Mononuclear cell (primary cell): ENCODE data around the gene LRR1. TPM values are rescaled to one million over a fixed set of nuclear protein-coding genes. Genes with fewer than 3 reads are reported as not detected.
"Not testable (repeated sequence)": the region's sequence is repeated elsewhere in the genome, so short reads cannot be mapped to it uniquely, and the experiment has no call there.

Source experiments
- H3K27me3 ChIP-seq: 2 replicates; pipeline ENCODE4 v1.6.0; 2011; ENCODE audit warnings: low read length, control low read depth; ENCODE audit not compliant: insufficient read depth
- H3K4me1 ChIP-seq: 2 replicates; pipeline ENCODE4 v1.5.1; 2011; ENCODE audit warnings: mild to moderate bottlenecking, low read length, control low read depth; ENCODE audit not compliant: insufficient read depth
- H3K4me3 ChIP-seq: 2 replicates; pipeline ENCODE4 v1.5.1; 2011; ENCODE audit warnings: mild to moderate bottlenecking, low read length, moderate library complexity
- H3K9me3 ChIP-seq: 2 replicates; pipeline ENCODE4 v1.5.1; 2011; ENCODE audit warnings: low read depth, mild to moderate bottlenecking, control low read depth, low read length
- total RNA-seq: library from RNA; depleted of rRNA; stranded (reverse); fragments of >200 nt; gene quantifications from one replicate; pipeline ENCODE4 v1.2.3, GENCODE V29; 2012

The LRR1 gene
- total RNA-seq, 1 donor, result 10.8 TPM

DNA sequence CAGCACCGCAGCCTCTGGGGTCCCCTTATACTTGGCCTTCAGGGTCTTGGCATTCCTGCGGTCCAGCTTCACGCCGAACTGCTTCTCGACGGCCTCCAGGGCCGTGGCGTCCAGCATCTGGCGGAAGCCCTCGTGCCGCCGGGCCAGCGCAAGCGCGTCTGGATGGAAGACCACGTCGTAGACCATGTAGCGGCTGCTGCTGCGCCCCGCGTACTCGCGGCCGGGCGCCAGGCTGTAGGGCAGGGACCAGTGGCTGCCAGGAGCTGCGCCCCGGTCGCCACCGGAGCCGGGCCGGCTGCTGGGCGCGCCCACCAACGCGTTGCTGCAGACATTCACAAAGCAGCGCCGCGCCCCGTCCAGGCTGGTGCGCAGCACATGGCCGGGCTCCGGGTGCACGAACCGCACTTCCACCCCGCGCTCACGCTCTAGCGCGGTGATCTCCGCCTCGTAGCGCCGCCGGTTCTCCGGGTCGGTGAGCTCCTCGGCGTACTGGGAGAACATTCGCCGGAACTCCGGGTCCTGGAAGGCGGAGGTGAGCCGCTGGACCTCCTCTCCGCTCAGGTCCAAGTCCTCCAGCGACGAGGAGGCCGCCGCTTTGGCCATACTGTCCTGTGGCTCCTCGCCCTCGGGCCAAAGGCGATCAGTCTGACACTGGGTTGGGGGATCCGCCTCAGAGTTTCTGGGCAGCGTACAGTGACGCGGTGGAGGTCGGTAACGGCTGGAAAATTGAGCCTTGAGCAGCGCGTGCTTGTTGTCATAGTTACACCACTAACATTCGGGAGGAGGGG is 36.0 kb downstream of the LRR1 start, which contains the start of gene DNAAF2:
DNAAF2 (minus strand) TSS at position 698 of the 788 bp plus-strand sequence; CDS start at position 603, 95 bp downstream.
- Histone ChIP-seq H3K4me3 (peak within 1 kb of the TSS; percentile 92), H3K27me3 (no peaks in the 10 kb centered on the region), H3K4me1 (peaks cover 43% of the 10 kb centered on the region), H3K9me3 (no peaks in the 10 kb centered on the region)

GRCh38 chr14:49636866-49637265 is 38.1 kb downstream of the LRR1 start:
- no peaks in the 10 kb centered on the region for H3K27me3 ChIP-seq
- H3K4me1 ChIP-seq, result peaks cover 36% of the 10 kb centered on the region
- no peaks in the 10 kb centered on the region for H3K9me3 ChIP-seq
- no peak overlapping the region for H3K4me3 ChIP-seq

DNA sequence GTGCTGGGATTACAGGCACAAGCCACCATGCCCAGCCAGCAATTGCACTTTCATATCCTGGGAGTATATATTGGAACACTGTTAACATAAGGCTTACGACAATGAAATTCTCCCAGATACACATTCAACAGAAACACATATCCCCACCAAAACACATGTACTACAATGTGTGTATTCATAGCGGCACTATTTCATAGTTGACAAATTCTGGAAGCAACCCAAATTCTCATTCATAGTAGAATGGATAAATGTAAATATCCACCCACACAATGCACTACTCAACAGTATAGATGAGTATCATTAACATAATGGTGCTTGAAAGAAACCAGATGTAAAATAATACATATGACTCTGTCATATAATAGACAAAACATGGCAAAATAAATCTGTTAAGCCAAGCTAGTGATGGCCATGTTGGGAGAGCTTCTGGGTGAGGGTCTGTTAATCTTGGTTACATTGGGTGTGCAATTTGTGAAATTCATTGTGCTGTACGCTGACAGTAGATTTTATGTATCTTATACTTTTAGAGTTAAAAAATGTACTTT is 38.9 kb downstream of the LRR1 start:
- Histone ChIP-seq H3K9me3 (no peaks in the 10 kb centered on the region), H3K4me1 (peaks cover 33% of the 10 kb centered on the region), H3K4me3 (no peak overlapping the region), H3K27me3 (no peaks in the 10 kb centered on the region)

DNA sequence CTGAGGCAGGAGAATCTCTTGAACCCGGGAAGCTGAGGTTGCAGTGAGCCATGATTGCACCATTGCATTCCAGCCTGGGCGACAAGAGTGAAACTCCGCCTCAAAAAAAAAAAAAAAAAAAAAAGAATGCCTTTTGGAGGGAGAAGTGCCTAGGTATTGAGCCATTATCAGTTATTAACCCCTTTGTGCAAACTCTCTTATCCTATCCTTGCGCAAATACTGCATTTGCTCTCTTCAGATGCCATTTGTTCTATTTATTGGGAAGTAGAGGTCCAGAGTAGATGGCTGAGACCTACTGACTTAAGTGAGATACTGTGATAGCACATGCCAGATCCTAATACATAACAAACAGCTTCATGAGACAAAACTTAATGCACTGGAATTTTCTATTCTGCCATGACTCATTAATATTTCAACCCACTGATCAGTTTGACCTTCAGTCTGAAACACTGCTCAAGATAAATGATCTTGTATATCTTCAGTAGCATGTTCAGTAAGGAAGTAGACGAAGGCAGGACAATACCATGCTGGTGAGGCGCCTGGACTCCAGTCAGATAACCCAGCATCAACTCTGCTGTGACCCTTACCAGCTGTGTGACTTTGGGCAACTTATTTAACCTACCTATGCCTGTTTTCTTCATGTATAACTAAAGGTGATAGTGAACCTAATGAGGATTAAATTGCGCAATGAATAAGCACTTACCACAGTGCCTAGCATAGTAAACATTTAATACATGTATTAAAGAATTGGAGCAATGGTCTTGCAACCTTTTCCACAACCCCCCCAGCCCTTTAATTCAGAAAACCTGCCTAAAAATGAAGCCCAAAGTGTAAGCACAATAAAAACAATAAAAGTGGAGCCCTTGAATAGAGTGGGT is 42.0 kb downstream of the LRR1 start:
- Histone ChIP-seq H3K27me3 (no peaks in the 10 kb centered on the region), H3K4me3 (no peak overlapping the region), H3K4me1 (peaks cover 15% of the 10 kb centered on the region), H3K9me3 (no peaks in the 10 kb centered on the region)

- no peak overlapping the region for H3K4me3 ChIP-seq
- H3K4me1 ChIP-seq, result peaks cover 8% of the 10 kb centered on the region
- H3K27me3 ChIP-seq, result no peaks in the 10 kb centered on the region
- no peaks in the 10 kb centered on the region for H3K9me3 ChIP-seq
Observed at GRCh38 chr14:49641697-49642129, 43.0 kb downstream of the LRR1 start.

- Histone ChIP-seq H3K9me3 (no peaks in the 10 kb centered on the region), H3K4me3 (no peak overlapping the region), H3K4me1 (peaks cover 8% of the 10 kb centered on the region), H3K27me3 (no peaks in the 10 kb centered on the region)
Observed at GRCh38 chr14:49642163-49642562, 43.4 kb downstream of the LRR1 start.

- no peaks in the 10 kb centered on the region for H3K4me1 ChIP-seq
- H3K9me3 ChIP-seq, result no peaks in the 10 kb centered on the region
- no peaks in the 10 kb centered on the region for H3K27me3 ChIP-seq
- H3K4me3 ChIP-seq, result no peak overlapping the region
Observed at GRCh38 chr14:49653508-49653907, 54.8 kb downstream of the LRR1 start.

- no peak overlapping the region for H3K4me3 ChIP-seq
- no peaks in the 10 kb centered on the region for H3K4me1 ChIP-seq
- H3K9me3 ChIP-seq, result no peaks in the 10 kb centered on the region
- no peaks in the 10 kb centered on the region for H3K27me3 ChIP-seq
Observed at GRCh38 chr14:49654511-49654910, 55.8 kb downstream of the LRR1 start.

- not testable (repeated sequence) for H3K4me1 ChIP-seq, H3K9me3 ChIP-seq, H3K4me3 ChIP-seq, H3K27me3 ChIP-seq
Observed at GRCh38 chr14:49657500-49657899, 58.8 kb downstream of the LRR1 start.

DNA sequence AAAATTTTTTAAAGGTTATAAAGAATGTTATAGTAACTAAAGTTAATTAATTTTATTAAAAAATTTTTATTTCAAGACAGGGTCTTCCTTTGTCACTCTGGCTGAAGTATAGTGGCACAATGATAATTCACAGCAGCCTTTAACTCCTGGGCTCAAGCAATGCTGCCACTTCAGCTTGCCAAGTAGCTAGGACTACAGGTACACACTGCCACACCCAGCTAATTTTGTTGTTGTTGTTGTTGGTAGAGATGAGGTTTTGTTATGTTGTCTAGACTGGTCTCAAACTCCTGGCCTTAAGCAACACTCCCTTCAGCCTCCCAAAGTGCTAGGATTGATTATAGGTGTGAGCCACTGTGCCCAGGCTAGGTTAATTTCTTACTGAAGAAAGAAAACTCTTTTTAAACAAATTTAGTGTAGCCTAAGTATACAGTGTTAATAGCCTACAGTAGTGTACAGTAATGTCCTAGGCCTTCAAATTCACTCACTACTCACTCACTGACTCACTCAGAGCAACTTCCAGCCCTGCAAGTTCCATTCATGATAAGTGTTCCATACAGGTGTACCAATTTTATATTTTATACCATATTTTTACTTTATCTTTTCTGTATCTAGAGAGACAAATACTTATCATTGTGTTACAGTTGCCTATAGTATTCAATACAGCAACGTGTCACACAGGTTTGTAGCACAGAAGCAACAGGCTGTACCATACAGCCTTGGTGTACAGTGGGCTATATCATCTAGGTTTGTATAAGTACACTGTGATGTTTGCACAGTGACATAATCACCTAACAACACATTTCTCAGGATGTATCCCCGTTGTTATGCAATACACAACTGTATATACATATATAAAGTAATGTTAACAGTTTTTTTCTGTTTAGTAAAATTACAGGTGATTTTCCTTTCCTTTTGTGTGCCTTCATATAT is 61.1 kb downstream of the LRR1 start:
- Histone ChIP-seq H3K9me3 (no peaks in the 10 kb centered on the region), H3K4me3 (no peak overlapping the region), H3K4me1 (no peaks in the 10 kb centered on the region), H3K27me3 (no peaks in the 10 kb centered on the region)

Other genes starting within 250 kb of the LRR1 start
- 7,710 TPM for gene RPS29, start 12.6 kb upstream of the LRR1 start, total RNA-seq
- 324 TPM for gene RPL36AL, start 21.7 kb downstream of the LRR1 start, total RNA-seq
- gene MGAT2, start 21.9 kb downstream of the LRR1 start, total RNA-seq, result 37.0 TPM
- gene DNAAF2, start 36.3 kb downstream of the LRR1 start, total RNA-seq, result 8.3 TPM
- gene POLE2, start 89.3 kb downstream of the LRR1 start, total RNA-seq, result 3.1 TPM
- 14.9 TPM for gene KLHDC1, start 94.2 kb downstream of the LRR1 start, total RNA-seq
- 116 TPM for gene KLHDC2, start 169.2 kb downstream of the LRR1 start, total RNA-seq